Measurements from ENCODE around the gene PLEKHA6. TPM values are rescaled to one million over a fixed set of nuclear protein-coding genes. Genes with fewer than 3 reads are reported as not detected.

PLEKHA6 gene
- total RNA-seq, 1 donor from 2014 or later: 4.9 TPM

DNA sequence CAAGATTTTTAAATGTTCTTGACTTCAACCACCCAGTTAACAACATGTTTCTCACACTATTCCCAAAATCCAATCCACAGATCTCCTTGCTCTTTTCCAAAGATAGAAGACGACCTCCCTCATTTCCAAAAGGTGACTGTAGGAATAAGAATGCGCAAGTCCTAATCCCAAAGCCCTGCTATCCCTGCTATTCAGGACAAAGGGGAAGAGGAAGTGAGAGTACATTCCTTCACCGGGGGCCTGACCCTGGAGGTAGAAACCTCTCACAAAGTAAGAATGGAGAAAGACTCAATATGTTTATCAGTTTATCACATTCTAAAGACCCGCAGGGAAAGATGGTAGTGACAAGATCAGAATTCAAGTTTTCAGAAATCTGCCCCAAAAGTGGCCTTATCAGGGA lies 55.7 kb downstream of the PLEKHA6 start:
- intact Hi-C loops (cut with DNase I): no loop called here
- H3K4me3 ChIP-seq: no peak overlapping the region
- H3K36me3 ChIP-seq: no peaks in the 10 kb centered on the region
- H3K27ac ChIP-seq: no peak overlapping the region
- H3K4me1 ChIP-seq: no peaks in the 10 kb centered on the region
- DNase-seq (ENCODE audit: low spot score in 2 of 2): no peak
- no peaks in the 10 kb centered on the region for H3K27me3 ChIP-seq
- H3K9me3 ChIP-seq: no peaks in the 10 kb centered on the region
- TF ChIP-seq, protein P1, sequence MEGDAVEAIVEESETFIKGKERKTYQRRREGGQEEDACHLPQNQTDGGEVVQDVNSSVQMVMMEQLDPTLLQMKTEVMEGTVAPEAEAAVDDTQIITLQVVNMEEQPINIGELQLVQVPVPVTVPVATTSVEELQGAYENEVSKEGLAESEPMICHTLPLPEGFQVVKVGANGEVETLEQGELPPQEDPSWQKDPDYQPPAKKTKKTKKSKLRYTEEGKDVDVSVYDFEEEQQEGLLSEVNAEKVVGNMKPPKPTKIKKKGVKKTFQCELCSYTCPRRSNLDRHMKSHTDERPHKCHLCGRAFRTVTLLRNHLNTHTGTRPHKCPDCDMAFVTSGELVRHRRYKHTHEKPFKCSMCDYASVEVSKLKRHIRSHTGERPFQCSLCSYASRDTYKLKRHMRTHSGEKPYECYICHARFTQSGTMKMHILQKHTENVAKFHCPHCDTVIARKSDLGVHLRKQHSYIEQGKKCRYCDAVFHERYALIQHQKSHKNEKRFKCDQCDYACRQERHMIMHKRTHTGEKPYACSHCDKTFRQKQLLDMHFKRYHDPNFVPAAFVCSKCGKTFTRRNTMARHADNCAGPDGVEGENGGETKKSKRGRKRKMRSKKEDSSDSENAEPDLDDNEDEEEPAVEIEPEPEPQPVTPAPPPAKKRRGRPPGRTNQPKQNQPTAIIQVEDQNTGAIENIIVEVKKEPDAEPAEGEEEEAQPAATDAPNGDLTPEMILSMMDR (IDR thresholded peaks at IDR 0.05): no peak

DNA sequence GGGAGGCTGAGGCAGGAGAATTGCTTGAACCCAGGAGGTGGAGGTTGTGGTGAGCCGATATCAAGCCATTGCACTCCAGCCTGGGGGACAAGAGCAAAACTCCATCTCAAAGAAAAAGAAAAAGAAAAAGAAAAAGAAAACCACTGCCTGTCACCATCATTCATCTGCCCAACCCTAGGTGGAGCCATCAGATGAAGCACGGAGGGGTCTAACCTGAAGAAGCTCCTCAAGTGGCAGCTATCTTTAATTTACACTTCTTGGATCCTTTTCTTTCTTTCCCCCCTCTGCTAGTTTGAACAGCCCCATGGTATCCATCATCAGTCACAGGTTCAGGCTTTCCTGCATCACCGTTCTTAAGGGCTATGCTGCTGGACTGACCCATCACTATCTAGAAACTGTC lies 57.0 kb downstream of the PLEKHA6 start:
- H3K27me3 ChIP-seq: no peaks in the 10 kb centered on the region
- no peak overlapping the region for H3K27ac ChIP-seq
- no peaks in the 10 kb centered on the region for H3K4me1 ChIP-seq
- DNase-seq (ENCODE audit: low spot score in 2 of 2): no peak
- no peaks in the 10 kb centered on the region for H3K36me3 ChIP-seq
- no peaks in the 10 kb centered on the region for H3K9me3 ChIP-seq
- TF ChIP-seq, protein P1 (IDR thresholded peaks at IDR 0.05): no peak
- H3K4me3 ChIP-seq: no peak overlapping the region
- intact Hi-C loops (cut with DNase I): no loop called here

DNA sequence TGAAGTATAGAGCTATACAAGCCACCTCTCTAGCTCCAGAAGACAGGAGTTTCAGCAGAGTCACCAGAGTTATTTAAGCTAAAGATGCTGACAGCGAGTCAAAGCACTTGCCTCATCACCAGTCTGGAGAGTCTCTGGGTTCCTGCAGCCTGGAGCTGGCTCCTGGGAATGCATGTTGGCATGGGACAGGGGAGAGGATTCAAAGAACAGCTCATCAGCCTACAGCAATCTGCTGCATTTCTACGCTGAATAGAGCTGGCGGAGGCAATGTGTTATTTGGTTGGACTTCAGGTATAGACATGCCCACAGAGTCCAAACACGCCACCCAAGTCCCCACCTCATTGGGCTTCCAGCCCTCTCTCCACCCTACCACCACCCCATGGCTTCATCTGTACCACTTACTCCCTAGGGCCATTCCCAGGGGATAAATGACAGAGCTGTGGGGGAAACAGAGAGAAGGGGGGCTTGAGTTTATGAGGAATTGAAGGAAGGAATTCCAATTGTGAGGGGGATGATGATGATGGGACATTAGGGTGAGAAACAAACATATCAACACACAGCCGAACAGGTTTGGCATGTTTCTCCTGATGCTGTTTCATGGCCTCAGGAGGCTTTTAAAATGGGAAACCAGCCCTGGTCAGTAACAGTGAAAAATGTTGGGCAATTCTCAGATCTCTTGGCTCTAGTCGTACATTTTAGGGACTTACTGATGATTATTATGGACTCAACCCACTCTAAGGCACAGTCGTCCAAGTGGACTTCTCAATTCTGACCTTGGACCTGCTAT lies 58.4 kb downstream of the PLEKHA6 start:
- Histone ChIP-seq H3K27ac (no peak overlapping the region), H3K36me3 (no peaks in the 10 kb centered on the region), H3K4me1 (no peaks in the 10 kb centered on the region), H3K27me3 (no peaks in the 10 kb centered on the region), H3K4me3 (no peak overlapping the region), H3K9me3 (no peaks in the 10 kb centered on the region)
- TF ChIP-seq, protein P1 (IDR thresholded peaks at IDR 0.05): no peak
- intact Hi-C loops (cut with DNase I): no loop called here
- no peak for DNase-seq (ENCODE audit: low spot score in 2 of 2)

DNA sequence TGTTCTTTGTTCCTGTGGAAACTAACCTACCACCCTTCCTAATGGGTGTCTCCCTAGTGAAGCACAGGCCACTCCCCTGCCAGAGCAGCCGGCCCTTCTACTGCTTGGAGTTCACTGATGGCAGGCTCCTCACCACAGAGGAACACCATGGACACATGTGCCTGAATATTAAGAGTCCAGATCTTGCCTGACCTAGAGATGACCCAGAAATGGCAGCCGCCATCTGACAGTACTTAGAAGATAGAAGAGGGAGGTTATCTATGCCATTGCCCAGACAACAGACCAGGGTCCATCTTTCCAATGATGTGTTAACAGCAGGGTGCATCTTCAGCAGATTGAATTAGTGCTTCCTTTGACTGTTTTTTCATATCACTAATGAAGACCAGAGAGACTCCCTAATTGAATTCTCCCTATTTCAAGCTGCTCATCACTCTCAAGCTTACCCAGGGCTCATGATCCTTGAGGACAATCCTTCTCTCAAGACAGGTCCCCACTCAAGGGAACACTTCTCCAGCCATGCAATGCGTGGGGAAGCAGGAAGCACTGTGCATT lies 59.8 kb downstream of the PLEKHA6 start:
- Histone ChIP-seq H3K27ac (no peak overlapping the region), H3K4me1 (no peaks in the 10 kb centered on the region), H3K27me3 (no peaks in the 10 kb centered on the region), H3K9me3 (no peaks in the 10 kb centered on the region), H3K36me3 (no peaks in the 10 kb centered on the region), H3K4me3 (no peak overlapping the region)
- intact Hi-C loops (cut with DNase I): no loop called here
- TF ChIP-seq, protein P1 (IDR thresholded peaks at IDR 0.05): no peak
- DNase-seq (ENCODE audit: low spot score in 2 of 2): no peak

DNA sequence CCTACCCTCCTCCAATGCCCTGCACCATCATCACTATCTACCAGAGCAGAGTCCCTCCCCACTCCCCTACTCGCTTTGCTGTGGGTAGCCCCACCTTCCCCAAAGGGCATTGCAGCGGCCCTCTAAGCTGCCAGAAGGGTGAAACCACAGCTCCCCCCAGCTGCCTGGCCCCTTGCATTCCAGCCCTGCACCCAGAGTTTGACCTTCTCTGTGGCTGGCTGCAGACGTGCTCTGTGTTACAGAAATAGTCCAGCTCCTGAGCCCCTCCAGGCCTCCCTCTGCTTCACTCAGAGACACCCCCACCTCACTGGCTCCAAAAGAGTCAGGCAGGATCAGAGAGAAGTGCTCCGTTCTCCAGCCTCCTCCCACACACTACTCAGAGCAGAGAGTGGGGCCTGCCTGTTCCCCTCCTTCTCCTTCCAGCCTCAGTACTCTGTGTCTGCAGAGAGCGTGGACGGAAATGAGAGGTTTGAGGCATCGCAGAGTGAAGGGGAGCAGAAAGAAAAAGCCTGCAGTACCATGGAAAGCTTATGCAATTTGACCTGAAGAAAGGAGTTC lies 63.2 kb downstream of the PLEKHA6 start:
- DNase-seq (ENCODE audit: low spot score in 2 of 2): no peak
- no peak overlapping the region for H3K27ac ChIP-seq
- H3K27me3 ChIP-seq: no peaks in the 10 kb centered on the region
- peaks cover 0 to 3% of the 10 kb centered on the region in 2 donors for H3K4me1 ChIP-seq
- no peaks in the 10 kb centered on the region for H3K36me3 ChIP-seq
- no peaks in the 10 kb centered on the region for H3K9me3 ChIP-seq
- intact Hi-C loops (cut with DNase I): no loop called here
- no peak overlapping the region for H3K4me3 ChIP-seq
- TF ChIP-seq, protein P1 (IDR thresholded peaks at IDR 0.05): no peak

All from ascending aorta (tissue), 2 donors.